ENCODE measurements around the gene TMEM97.

TMEM97 gene

GRCh38 chr17:28293994-28294393, 25.0 kb upstream of the TMEM97 start:
- TF ChIP-seq ZFX (IDR thresholded peaks at IDR 0.05; ENCODE audit: borderline replicate concordance) (no peak), CTCF (IDR thresholded peaks at IDR 0.05) (no peak)

GRCh38 chr17:28295677-28296578, 23.1 kb upstream of the TMEM97 start:
- no peak for TF ChIP-seq CTCF (IDR thresholded peaks at IDR 0.05)
- no peak for TF ChIP-seq ZFX (IDR thresholded peaks at IDR 0.05; ENCODE audit: borderline replicate concordance)
- H3K27ac ChIP-seq = no peak overlapping the region

More at GRCh38 chr17:28293994-28294393, 25.0 kb upstream of the TMEM97 start:
- H3K27ac ChIP-seq = no peak overlapping the region

GRCh38 chr17:28298449-28298848, 20.6 kb upstream of the TMEM97 start:
- TF ChIP-seq ZFX (IDR thresholded peaks at IDR 0.05; ENCODE audit: borderline replicate concordance) (no peak), CTCF (IDR thresholded peaks at IDR 0.05) (no peak)
- H3K27ac ChIP-seq = no peak overlapping the region

GRCh38 chr17:28306954-28307401, 12.0 kb upstream of the TMEM97 start:
- TF ChIP-seq CTCF (IDR thresholded peaks at IDR 0.05) (no peak), ZFX (IDR thresholded peaks at IDR 0.05; ENCODE audit: borderline replicate concordance) (no peak)
- H3K27ac ChIP-seq = no peak overlapping the region

GRCh38 chr17:28313841-28314240, 5.2 kb upstream of the TMEM97 start:
- no peak for TF ChIP-seq CTCF (IDR thresholded peaks at IDR 0.05)

GRCh38 chr17:28315846-28316705, 2.9 kb upstream of the TMEM97 start:
- no peak overlapping the region for H3K27ac ChIP-seq
- TF ChIP-seq ZFX (IDR thresholded peaks at IDR 0.05; ENCODE audit: borderline replicate concordance) (no peak), CTCF (IDR thresholded peaks at IDR 0.05) (no peak)

More at GRCh38 chr17:28313841-28314240, 5.2 kb upstream of the TMEM97 start:
- H3K27ac ChIP-seq = no peak overlapping the region

Data from 22Rv1 (cell line).